ENCODE measurements around the gene PTGS1. TPM values are rescaled to one million over a fixed set of nuclear protein-coding genes. Genes with fewer than 3 reads are reported as not detected.
A peak's percentile ranks its signal among the peaks of the same experiment; 100 is the strongest.

The PTGS1 gene
- total RNA-seq, 1 donor from 2014 or later: 0.23 TPM

DNA sequence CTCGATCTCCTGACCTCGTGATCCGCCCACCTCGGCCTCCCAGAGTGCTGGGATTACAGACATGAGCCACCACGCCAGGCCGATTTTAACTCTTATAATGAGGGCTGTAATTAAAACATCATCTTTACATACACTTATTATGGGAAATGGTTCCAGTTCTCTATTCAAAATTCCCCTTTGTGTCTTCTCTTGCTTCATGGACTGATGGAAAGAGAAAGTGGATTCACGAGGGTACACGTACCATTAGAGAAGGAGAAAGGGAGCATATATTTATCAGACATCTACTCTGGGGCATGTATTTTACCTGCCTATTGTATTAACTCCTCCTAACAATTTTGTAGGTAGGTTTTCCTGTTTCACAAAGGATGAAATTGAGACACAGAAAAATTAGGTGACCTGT is 31.1 kb downstream of the PTGS1 start:
- peak overlapping the region; percentile 17 for H3K4me2 ChIP-seq (ENCODE audit: low read length)
- DNase-seq (ENCODE audit: low read depth) (no peak), FAIRE-seq (no peak)
- no peaks in the 10 kb centered on the region for H3K9me3 ChIP-seq (ENCODE audit: insufficient read depth, low read depth, low read length)
- no peaks in the 10 kb centered on the region for H4K20me1 ChIP-seq (ENCODE audit: insufficient read depth, low read length)
- Mint-ChIP-seq H3K4me3 (ENCODE audit: unreplicated experiment) (no peak overlapping the region), H3K27me3 (ENCODE audit: low read depth, unreplicated experiment) (peaks cover 6% of the 10 kb centered on the region), H3K9me3 (ENCODE audit: unreplicated experiment) (peaks cover 2% of the 10 kb centered on the region), H3K4me1 (ENCODE audit: low read depth, unreplicated experiment) (peaks cover 10% of the 10 kb centered on the region), H3K36me3 (ENCODE audit: low read depth, unreplicated experiment) (no peaks in the 10 kb centered on the region), H3K27ac (ENCODE audit: unreplicated experiment) (peak overlapping the region; percentile 27)
- H3K27me3 ChIP-seq (ENCODE audit: insufficient read depth, low read length): no peaks in the 10 kb centered on the region
- TF ChIP-seq, protein P1, sequence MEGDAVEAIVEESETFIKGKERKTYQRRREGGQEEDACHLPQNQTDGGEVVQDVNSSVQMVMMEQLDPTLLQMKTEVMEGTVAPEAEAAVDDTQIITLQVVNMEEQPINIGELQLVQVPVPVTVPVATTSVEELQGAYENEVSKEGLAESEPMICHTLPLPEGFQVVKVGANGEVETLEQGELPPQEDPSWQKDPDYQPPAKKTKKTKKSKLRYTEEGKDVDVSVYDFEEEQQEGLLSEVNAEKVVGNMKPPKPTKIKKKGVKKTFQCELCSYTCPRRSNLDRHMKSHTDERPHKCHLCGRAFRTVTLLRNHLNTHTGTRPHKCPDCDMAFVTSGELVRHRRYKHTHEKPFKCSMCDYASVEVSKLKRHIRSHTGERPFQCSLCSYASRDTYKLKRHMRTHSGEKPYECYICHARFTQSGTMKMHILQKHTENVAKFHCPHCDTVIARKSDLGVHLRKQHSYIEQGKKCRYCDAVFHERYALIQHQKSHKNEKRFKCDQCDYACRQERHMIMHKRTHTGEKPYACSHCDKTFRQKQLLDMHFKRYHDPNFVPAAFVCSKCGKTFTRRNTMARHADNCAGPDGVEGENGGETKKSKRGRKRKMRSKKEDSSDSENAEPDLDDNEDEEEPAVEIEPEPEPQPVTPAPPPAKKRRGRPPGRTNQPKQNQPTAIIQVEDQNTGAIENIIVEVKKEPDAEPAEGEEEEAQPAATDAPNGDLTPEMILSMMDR (IDR thresholded peaks at IDR 0.05; ENCODE audit: insufficient read depth, low read depth, low read length): no peak
- TF ChIP-seq EZH2 (IDR thresholded peaks at IDR 0.05; ENCODE audit: insufficient read depth, low read length): no peak
- no peaks in the 10 kb centered on the region for H3K79me2 ChIP-seq (ENCODE audit: insufficient read depth, low read length)
- no peak overlapping the region for H3K4me3 ChIP-seq (ENCODE audit: insufficient read depth, low read depth, low read length)
- H3K36me3 ChIP-seq (ENCODE audit: insufficient read depth, low read length): no peaks in the 10 kb centered on the region
- H3K9ac ChIP-seq (ENCODE audit: low read length): peak overlapping the region; percentile 60
- H2AFZ ChIP-seq (ENCODE audit: low read depth, low read length): no peak overlapping the region
- peaks cover 16% of the 10 kb centered on the region for H3K4me1 ChIP-seq (ENCODE audit: insufficient read depth, low read length)
- H3K27ac ChIP-seq (ENCODE audit: low read depth, low read length): peak overlapping the region; percentile 89

DNA sequence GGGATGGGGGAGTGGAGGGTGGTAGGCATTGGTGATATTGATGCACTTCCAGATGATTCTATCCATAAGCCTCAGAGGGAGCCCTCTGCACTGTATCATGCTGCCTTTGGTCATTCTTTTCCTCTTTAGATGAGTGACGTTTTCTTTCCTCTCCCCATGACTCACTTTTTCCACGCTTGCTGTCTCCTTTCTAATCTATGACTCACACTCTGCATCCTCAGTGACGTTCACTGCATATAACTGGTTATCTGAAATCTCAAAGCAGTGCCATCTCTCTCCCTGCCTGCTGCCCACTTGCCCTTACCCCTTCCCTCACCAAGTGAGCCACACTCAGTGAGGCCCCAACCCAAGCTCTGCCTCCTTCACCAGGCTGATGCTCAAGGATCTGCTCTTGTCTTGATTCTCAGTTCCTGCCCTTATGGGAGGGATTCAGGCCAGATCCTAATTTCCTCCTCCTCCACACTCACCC is 31.6 kb downstream of the PTGS1 start:
- DNase-seq (ENCODE audit: low read depth) (peak; percentile 96), FAIRE-seq (peak; percentile 59)
- Histone ChIP-seq H3K4me1 (ENCODE audit: insufficient read depth, low read length) (peaks cover 16% of the 10 kb centered on the region), H4K20me1 (ENCODE audit: insufficient read depth, low read length) (no peaks in the 10 kb centered on the region), H3K4me2 (ENCODE audit: low read length) (peak overlapping the region; percentile 43), H3K36me3 (ENCODE audit: insufficient read depth, low read length) (no peaks in the 10 kb centered on the region), H3K9me3 (ENCODE audit: insufficient read depth, low read depth, low read length) (no peaks in the 10 kb centered on the region), H3K4me3 (ENCODE audit: insufficient read depth, low read depth, low read length) (no peak overlapping the region), H3K79me2 (ENCODE audit: insufficient read depth, low read length) (no peaks in the 10 kb centered on the region), H3K27ac (ENCODE audit: low read depth, low read length) (peak overlapping the region; percentile 89), H3K27me3 (ENCODE audit: insufficient read depth, low read length) (no peaks in the 10 kb centered on the region), H3K9ac (ENCODE audit: low read length) (peak overlapping the region; percentile 60), H2AFZ (ENCODE audit: low read depth, low read length) (peak overlapping the region; percentile 18)
- Mint-ChIP-seq H3K27ac (ENCODE audit: unreplicated experiment) (peak overlapping the region; percentile 70), H3K9me3 (ENCODE audit: unreplicated experiment) (peaks cover 2% of the 10 kb centered on the region), H3K36me3 (ENCODE audit: low read depth, unreplicated experiment) (no peaks in the 10 kb centered on the region), H3K4me3 (ENCODE audit: unreplicated experiment) (peak overlapping the region; percentile 10), H3K27me3 (ENCODE audit: low read depth, unreplicated experiment) (peaks cover 6% of the 10 kb centered on the region), H3K4me1 (ENCODE audit: low read depth, unreplicated experiment) (peaks cover 10% of the 10 kb centered on the region)
- no peak for TF ChIP-seq EZH2 (IDR thresholded peaks at IDR 0.05; ENCODE audit: insufficient read depth, low read length)
- TF ChIP-seq, protein P1 (IDR thresholded peaks at IDR 0.05; ENCODE audit: insufficient read depth, low read depth, low read length): no peak

DNA sequence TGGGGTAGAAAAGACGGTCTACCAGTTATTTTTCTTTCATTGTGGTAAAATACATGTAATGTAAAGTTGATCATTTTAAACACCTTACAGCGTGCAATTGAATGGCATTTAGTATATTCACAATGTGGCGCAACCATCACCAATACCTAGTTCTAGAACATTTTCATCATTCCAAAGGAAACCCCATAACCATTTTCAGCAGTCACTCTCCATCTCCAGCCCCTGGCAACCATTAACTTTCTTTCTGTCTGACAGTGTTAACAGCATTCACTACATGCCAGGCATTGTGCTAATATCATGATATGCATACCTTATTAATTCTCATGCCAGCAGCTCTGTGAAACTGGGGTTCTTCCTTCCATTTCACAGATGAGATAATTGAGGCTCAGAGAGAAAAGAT is 32.0 kb downstream of the PTGS1 start:
- H3K9me3 Mint-ChIP-seq (ENCODE audit: unreplicated experiment): peaks cover 2% of the 10 kb centered on the region
- no peaks in the 10 kb centered on the region for H3K79me2 ChIP-seq (ENCODE audit: insufficient read depth, low read length)
- FAIRE-seq (no peak), DNase-seq (ENCODE audit: low read depth) (peak; percentile 23)
- no peaks in the 10 kb centered on the region for H3K27me3 ChIP-seq (ENCODE audit: insufficient read depth, low read length)
- H3K4me3 Mint-ChIP-seq (ENCODE audit: unreplicated experiment): peak overlapping the region; percentile 10
- H3K4me3 ChIP-seq (ENCODE audit: insufficient read depth, low read depth, low read length): no peak overlapping the region
- peak overlapping the region; percentile 70 for H3K27ac Mint-ChIP-seq (ENCODE audit: unreplicated experiment)
- peaks cover 10% of the 10 kb centered on the region for H3K4me1 Mint-ChIP-seq (ENCODE audit: low read depth, unreplicated experiment)
- H3K4me1 ChIP-seq (ENCODE audit: insufficient read depth, low read length): peaks cover 16% of the 10 kb centered on the region
- peaks cover 6% of the 10 kb centered on the region for H3K27me3 Mint-ChIP-seq (ENCODE audit: low read depth, unreplicated experiment)
- peak overlapping the region; percentile 60 for H3K9ac ChIP-seq (ENCODE audit: low read length)
- H3K4me2 ChIP-seq (ENCODE audit: low read length): peak overlapping the region; percentile 43
- peak overlapping the region; percentile 89 for H3K27ac ChIP-seq (ENCODE audit: low read depth, low read length)
- TF ChIP-seq, protein P1 (IDR thresholded peaks at IDR 0.05; ENCODE audit: insufficient read depth, low read depth, low read length): no peak
- no peak for TF ChIP-seq EZH2 (IDR thresholded peaks at IDR 0.05; ENCODE audit: insufficient read depth, low read length)
- H3K36me3 ChIP-seq (ENCODE audit: insufficient read depth, low read length): no peaks in the 10 kb centered on the region
- H3K36me3 Mint-ChIP-seq (ENCODE audit: low read depth, unreplicated experiment): no peaks in the 10 kb centered on the region
- no peaks in the 10 kb centered on the region for H4K20me1 ChIP-seq (ENCODE audit: insufficient read depth, low read length)
- peak overlapping the region; percentile 18 for H2AFZ ChIP-seq (ENCODE audit: low read depth, low read length)
- H3K9me3 ChIP-seq (ENCODE audit: insufficient read depth, low read depth, low read length): no peaks in the 10 kb centered on the region

All from astrocyte (in vitro differentiated cells and primary cell).